Measurements from ENCODE around the gene PIK3CG.

DNA sequence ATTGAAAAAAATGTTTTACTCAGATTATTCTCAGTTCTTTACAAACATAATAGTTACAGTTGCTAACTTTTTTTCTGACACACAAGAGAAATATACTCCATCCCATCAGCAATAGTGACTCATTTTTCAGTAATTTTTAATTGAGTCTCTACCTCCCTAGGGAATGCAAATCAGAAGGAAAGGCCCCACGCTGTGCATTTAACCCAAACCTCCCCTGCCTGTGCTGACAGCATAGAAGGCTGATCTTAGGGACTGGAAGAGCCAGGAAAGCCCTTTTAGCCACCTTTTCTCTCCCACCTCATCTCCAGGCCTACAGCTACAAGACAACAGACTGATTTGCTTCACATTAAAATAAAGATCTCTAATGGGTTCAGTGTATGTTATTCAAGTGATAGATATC is 24.7 kb upstream of the PIK3CG start:
- TF ChIP-seq, protein P1, sequence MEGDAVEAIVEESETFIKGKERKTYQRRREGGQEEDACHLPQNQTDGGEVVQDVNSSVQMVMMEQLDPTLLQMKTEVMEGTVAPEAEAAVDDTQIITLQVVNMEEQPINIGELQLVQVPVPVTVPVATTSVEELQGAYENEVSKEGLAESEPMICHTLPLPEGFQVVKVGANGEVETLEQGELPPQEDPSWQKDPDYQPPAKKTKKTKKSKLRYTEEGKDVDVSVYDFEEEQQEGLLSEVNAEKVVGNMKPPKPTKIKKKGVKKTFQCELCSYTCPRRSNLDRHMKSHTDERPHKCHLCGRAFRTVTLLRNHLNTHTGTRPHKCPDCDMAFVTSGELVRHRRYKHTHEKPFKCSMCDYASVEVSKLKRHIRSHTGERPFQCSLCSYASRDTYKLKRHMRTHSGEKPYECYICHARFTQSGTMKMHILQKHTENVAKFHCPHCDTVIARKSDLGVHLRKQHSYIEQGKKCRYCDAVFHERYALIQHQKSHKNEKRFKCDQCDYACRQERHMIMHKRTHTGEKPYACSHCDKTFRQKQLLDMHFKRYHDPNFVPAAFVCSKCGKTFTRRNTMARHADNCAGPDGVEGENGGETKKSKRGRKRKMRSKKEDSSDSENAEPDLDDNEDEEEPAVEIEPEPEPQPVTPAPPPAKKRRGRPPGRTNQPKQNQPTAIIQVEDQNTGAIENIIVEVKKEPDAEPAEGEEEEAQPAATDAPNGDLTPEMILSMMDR (IDR thresholded peaks at IDR 0.05): no peak
- no peak for TF ChIP-seq POLR2A (IDR thresholded peaks at IDR 0.05)
